Hematopoietic multipotent progenitor cell treated with erythropoietin and hydrocortisone succinate and interleukin-3 and kit ligand, for 15 days (in vitro differentiated cells): Measurements from ENCODE around the gene FLT3LG.

Experiments used
- DNase-seq: peaks from one replicate; pipeline ENCODE4 v3.0.0-alpha.2; 2015; ENCODE audit warnings: low spot score

The FLT3LG gene

GRCh38 chr19:49488046-49488862 is 14.2 kb downstream of the FLT3LG start:
- DNase-seq, result no peak

- DNase-seq, result no peak
Observed at GRCh38 chr19:49488863-49489537, 15.0 kb downstream of the FLT3LG start.

- no peak for DNase-seq
Observed at GRCh38 chr19:49489601-49490167, 15.7 kb downstream of the FLT3LG start.

- DNase-seq, result no peak
Observed at GRCh38 chr19:49490287-49491029, 16.4 kb downstream of the FLT3LG start.

- no peak for DNase-seq
Observed at GRCh38 chr19:49491030-49491803, 17.2 kb downstream of the FLT3LG start.

- DNase-seq, result no peak
Observed at GRCh38 chr19:49491804-49492572, 18.0 kb downstream of the FLT3LG start.

- no peak for DNase-seq
Observed at GRCh38 chr19:49492573-49493405, 18.8 kb downstream of the FLT3LG start.

- no peak for DNase-seq
Observed at GRCh38 chr19:49496574-49497008, 22.6 kb downstream of the FLT3LG start.

- peak; percentile 91 for DNase-seq
Observed at GRCh38 chr19:49497047-49497788, 23.2 kb downstream of the FLT3LG start.

GRCh38 chr19:49497789-49498103 is 23.7 kb downstream of the FLT3LG start:
- no peak for DNase-seq

- no peak for DNase-seq
Observed at GRCh38 chr19:49498475-49498874, 24.5 kb downstream of the FLT3LG start.

GRCh38 chr19:49499030-49499670 is 25.1 kb downstream of the FLT3LG start:
- DNase-seq, result no peak

- DNase-seq, result no peak
Observed at GRCh38 chr19:49502866-49503581, 29.0 kb downstream of the FLT3LG start.

GRCh38 chr19:49503582-49503962 is 29.6 kb downstream of the FLT3LG start:
- DNase-seq, result no peak

GRCh38 chr19:49506575-49507105 is 32.6 kb downstream of the FLT3LG start:
- DNase-seq, result peak; percentile 74

GRCh38 chr19:49507803-49508494 is 33.9 kb downstream of the FLT3LG start:
- DNase-seq, result no peak
